HK-2 (cell line): Measurements from ENCODE around the gene PPIL4.
"Not testable (repeated sequence)": the region's sequence is repeated elsewhere in the genome, so short reads cannot be mapped to it uniquely, and the experiment has no call there.

Source experiments
- DNase-seq: peaks from one replicate; pipeline ENCODE4 v3.0.0-alpha.2; 2018; ENCODE audit not compliant: unreplicated experiment

The PPIL4 gene

GRCh38 chr6:149534742-149535141 lies 11.1 kb downstream of the PPIL4 start:
- no peak for DNase-seq

DNA sequence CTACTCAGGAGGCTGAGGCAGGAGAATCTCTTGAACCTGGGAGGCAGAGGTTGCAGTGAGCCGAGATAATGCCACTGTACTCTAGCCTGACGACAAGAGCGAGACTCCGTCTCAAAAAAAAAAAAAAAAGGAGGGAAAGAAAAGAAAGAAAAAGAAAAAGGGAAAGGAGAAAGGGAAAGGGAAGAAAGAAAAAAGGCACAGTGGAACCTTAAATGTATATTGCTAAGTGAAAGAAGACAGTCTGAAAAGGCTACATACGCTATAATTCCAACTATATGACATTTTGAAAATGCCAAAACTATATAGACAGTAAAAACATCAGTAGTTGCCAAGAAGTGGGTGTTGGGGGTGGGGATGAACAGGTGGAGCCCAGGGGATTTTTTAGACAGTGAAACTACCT lies 16.2 kb downstream of the PPIL4 start:
- no peak for DNase-seq

- DNase-seq, result no peak
Measured at GRCh38 chr6:149515494-149515893, 30.3 kb downstream of the PPIL4 start.

DNA sequence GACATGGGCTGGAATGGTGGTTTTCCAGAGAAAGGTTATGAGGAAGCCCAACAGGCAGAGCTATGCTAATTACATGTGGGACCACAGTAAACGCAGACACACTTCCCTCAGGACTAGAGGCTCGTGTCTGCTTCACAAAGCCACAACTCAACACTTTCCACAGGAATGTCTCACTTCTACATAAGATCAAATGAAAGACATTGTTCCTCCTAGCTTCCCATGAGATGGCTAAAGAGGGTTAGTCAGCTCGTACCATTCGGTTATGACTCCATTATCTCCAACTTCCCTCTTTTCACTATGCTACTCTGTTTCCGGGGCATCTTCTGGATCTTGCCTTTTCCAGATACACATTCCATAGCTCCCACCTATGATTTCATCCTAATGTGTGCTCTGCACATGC lies 31.9 kb downstream of the PPIL4 start:
- no peak for DNase-seq

DNA sequence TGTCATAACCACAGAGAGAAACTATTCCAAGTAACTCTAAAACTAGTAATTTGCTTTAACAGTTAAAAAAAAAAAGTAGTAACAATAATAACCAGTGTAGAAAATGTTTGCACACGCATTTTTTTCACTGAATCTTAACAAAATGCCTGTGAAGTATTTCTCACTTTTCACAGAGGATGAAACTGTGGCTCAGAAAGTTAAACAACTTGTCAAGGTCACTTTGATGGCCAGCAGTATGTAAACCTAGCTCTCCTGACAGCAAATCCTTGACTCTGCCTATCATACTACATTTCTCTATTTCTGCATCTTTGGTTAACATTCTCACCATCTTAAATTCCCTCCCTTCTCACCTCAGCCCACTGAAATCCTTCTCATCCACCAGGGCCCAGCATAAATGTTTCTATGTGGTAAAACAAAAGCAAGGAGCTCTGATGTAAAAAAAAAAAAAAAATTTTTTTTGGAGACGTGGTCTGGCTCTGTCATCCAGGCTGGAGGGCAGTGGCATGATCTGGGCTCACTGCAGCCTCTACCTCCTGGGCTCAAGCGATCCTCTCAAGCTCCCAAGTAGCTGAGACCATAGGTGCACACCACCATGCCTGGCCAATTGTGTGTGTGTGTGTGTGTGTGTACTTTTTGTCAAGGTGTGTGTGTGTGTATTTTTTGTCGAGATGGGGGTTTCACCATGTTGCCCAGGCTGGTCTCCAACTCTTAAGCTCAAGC lies 34.9 kb downstream of the PPIL4 start:
- no peak for DNase-seq

GRCh38 chr6:149508485-149508884 lies 37.4 kb downstream of the PPIL4 start:
- no peak for DNase-seq

- DNase-seq, result no peak
Measured at GRCh38 chr6:149503872-149504271, 42.0 kb downstream of the PPIL4 start.

- no peak for DNase-seq
Measured at GRCh38 chr6:149503276-149503675, 42.6 kb downstream of the PPIL4 start.

GRCh38 chr6:149501768-149502167 lies 44.1 kb downstream of the PPIL4 start:
- no peak for DNase-seq

DNA sequence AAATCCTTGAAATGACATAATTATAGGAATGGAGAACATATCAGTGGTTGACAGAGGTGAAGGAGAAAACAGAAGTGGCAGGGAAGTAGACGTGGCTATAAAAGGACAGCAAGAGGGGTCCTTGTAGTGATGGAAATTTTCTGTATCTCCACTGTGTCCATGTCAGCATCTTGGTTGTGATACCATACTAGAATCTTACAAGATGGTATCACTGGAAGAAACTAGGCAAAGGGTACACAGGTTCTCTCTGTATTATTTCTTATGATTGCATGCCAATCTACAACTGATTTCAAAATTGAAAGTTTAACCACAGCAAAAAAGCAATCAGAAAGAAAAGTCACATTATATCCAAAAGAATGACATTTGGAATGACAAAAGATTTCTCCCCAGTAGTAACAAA lies 44.6 kb downstream of the PPIL4 start:
- DNase-seq, result no peak

DNA sequence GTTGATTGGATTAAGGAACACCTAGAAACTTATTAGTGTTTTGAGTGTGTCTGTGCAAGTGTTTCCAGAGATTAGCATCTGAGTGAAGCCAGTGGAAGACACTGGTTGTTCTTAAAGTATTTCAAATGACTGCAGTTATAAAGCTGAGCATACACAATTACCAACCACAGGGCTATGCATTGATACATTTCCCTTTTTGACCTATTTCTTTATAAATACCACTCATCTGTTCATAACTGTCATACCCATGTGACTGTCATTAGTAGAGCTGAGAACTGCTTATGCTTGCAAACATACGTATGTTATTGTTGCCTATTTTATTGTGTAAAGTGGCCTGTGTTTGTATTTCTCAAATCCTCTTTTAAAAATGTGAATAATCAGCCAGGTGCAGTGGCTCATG lies 45.7 kb downstream of the PPIL4 start:
- no peak for DNase-seq

DNA sequence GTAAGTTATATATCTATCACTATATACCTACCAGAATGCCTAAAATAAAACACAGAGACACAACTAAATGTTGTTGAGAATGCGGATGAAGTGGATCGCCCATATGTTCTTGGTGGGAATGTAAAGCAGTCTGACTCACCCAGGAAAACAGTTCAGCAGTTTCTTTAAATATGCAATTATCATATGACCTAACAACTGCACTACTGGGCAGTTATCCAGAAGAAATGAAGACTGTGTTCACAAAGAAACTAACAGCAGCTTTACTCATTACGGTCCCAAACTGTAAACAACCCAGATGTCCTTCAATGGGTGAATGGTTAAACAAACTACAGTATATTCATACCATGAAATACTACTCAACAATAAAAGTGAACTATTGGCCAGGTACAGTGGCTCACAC lies 46.8 kb downstream of the PPIL4 start:
- DNase-seq, result no peak

DNA sequence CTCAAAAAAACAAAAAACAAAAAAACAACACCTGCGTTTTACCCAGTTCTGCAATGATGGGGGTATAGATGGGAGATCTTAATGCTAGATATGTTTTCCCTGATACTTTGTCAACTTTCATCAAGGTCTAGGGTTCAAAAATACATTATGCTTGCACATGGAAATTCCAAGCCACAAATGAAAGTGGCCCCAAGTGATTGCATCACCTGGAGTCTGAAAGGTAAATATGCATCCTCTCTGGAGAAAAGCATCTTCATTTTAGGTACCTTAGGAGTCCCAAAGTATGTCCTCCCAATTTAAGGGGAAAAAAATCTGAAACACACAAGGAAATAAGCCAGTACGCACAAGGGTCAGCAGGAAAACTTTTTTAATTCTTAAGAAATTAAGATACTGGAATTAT lies 48.5 kb downstream of the PPIL4 start:
- DNase-seq, result no peak

- DNase-seq, result peak; percentile 13
Measured at GRCh38 chr6:149496597-149496996, 49.2 kb downstream of the PPIL4 start.

DNA sequence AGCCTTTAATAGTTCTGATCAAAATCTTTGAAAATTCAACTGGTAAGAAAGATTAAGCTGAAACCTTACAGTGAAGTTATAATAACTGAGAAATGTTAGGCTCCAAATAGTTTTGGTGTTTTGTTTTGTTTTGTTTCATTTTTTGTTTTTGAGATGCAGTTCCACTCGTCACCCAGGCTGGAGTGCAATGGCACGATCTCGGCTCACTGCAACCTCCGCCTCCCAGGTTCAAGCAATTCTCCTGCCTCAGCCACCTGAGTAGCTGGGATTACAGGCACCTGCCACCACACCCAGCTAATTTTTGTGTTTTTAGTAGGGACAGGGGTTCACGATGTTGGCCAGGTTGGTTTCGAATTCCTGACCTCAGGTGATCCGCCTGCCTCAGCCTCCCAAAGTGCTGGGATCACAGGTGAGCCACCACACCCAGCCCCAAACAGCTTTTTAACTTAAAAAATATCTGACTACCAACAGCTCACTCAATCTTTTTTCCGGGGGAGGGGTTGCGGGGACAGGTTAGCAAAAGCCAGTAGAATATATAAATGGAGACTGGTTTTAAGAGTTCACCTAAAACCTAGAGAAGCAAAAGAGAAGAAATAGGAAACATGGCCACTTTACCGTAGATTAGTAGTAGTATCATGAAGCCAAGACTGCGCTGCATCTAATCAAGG lies 50.4 kb downstream of the PPIL4 start:
- DNase-seq, result not testable (repeated sequence)

DNA sequence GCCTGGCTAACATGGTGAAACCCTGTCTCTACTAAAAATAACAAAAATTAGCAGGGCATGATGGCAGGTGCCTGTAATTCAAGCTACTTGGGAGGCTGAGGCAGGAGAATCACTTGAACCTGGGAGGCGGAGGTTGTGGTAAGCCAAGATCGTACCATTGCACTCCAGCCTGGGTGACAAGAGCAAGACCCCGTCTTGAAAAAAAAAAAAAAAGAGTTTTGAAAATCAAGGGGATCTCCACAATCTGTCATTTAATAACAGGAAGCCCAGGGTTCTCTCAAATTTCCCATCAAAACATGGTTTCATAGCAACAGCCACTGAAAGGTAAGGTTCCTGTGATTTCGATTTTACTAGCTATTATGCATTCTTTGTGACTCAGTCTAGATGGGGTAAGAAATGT lies 51.0 kb downstream of the PPIL4 start:
- DNase-seq, result not testable (repeated sequence)

DNA sequence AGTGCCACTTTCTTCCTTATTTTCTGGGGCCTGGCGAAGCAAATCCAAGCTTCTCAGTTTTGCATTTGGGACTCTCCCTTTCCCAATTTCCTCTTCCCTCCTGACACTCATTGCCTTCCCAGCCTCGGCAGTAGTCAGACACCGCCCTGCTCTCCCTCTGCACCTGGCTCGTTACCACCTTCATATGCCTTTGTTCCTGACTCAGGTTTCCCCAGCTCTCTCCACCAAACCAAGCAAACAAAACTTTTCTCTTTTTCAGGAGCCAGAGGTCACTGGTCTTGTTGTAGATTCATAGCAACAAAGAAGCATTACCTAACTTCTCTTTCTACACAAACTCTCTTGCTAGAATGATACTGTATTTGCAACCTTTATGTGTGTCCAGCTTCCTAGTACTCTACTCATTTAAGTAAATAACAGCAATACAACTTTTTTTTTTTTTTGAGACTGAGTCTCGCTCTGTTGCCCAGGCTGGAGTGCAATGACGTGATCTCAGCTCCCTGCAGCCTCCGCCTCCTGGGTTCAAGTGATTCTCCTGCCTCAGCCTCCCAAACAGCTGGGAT lies 52.0 kb downstream of the PPIL4 start:
- no peak for DNase-seq

DNA sequence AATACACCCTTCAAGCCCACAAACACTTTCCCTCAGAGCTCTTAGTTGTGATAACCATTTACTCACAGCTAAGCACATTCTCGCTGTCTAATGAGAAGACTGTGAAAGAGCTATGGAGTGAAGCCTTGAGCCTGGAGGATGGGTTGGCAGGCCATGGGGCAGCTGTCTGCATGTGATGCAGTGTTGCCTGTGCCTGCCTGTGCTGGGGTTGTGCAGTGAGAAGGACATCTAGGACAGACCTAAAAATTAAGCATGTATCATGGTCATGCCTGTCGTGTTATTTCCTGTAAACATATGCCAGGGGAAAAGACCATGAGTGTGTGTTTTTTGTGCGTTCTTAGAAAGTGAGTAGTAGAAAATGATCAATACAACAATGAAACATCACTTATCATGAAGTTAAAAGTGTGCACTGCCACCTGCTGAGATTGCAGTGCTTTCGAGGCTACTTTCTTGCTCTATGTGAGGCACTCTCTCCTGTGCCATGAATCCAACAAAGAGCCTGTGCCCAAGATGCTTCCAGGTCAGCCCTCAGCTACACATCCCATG lies 53.0 kb downstream of the PPIL4 start:
- no peak for DNase-seq

DNA sequence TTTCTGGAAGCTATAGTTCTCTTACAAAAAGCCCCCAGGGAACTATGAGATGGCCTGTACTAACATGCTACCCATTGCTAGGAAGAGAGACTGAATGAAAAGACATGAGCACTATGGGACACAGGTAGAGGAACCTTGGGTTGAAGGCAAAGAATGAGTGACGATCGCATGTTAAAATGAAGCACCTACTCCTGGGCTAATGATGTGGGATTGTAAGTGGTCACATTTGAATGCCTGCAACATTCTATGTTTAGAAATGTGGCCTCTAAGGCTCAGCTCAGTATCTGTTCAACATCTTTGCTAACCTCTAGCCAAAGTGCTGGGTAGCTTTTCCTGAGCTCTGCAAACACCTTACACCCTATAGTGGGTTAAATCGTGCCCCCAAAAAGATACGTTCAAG lies 55.9 kb downstream of the PPIL4 start:
- no peak for DNase-seq

DNA sequence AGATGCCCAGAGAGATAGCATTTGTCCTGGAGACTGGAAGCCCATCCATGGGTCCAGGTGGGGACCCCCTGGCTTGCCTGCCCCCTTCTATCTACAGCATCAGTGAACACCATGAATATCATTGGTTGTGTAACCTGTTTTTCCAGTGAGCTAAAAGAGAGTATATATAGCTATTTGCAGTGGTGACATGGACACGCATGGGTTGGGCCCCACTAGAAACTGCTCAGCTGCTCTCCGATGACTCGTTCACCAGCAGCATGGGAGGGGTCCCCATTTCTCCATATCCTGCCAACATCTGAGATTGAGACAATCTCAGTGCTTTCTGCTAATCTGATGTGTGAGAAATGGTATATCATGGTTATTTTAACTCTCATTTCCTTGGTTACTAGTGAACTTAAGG lies 57.0 kb downstream of the PPIL4 start:
- no peak for DNase-seq

GRCh38 chr6:149487316-149487715 lies 58.5 kb downstream of the PPIL4 start:
- no peak for DNase-seq

- DNase-seq, result peak; percentile 40
Measured at GRCh38 chr6:149484733-149485700, 60.8 kb downstream of the PPIL4 start, which contains the start of gene ZC3H12D. TSS of gene ZC3H12D (minus strand) at chr6:149485014. CDS start at chr6:149474543, 10,471 bp downstream.
